Measurements from ENCODE around the gene TMEM72. TPM values are rescaled to one million over a fixed set of nuclear protein-coding genes. Genes with fewer than 3 reads are reported as not detected.
A peak's percentile ranks its signal among the peaks of the same experiment; 100 is the strongest.
"Not testable (repeated sequence)": the region's sequence is repeated elsewhere in the genome, so short reads cannot be mapped to it uniquely, and the experiment has no call there.

The TMEM72 gene
- polyA plus RNA-seq, 2 of the 4 experiments (the other 2 are of a cell fraction): not detected

GRCh38 chr10:44864637-44865288 is 46.4 kb upstream of the TMEM72 start (continued):
- TF ChIP-seq FOSB (CRISPR knock-in tag; IDR thresholded peaks at IDR 0.05) (no peak), MAX (IDR thresholded peaks at IDR 0.05) (peak; percentile 62), POLR2A (IDR thresholded peaks at IDR 0.05; ENCODE audit: low read length) (0 out of 2 replicates have a peak, but pooled peaks have one; percentile 8)

- Histone ChIP-seq H3K4me3 (peak overlapping the region; percentile 54), H3K4me2 (peak overlapping the region; percentile 97), H3K9me3 (no peaks in the 10 kb centered on the region), H3K27ac (peak overlapping the region; percentile 39 to 57; a peak in 5 of 6 replicates), H3K4me1 (peaks cover 7% of the 10 kb centered on the region; the same call in 2 of the 3 replicates)
- DNase-seq (ENCODE audit: low read depth in 1 of 2, low spot score in 1 of 2) (peak in 1 of 2 experiments; percentile 11), FAIRE-seq (no peak), ATAC-seq (peak; percentile 33 to 51; a peak in 5 of 6 replicates)
- TF ChIP-seq RARB (CRISPR knock-in tag; IDR thresholded peaks at IDR 0.05): no peak
- no peak for TF ChIP-seq FOXS1 (CRISPR knock-in tag; IDR thresholded peaks at IDR 0.05)
- TF ChIP-seq HOXB5 (CRISPR knock-in tag; IDR thresholded peaks at IDR 0.05): no peak
- TF ChIP-seq EHMT2 (IDR thresholded peaks at IDR 0.05; ENCODE audit: low read depth): no peak
- TF ChIP-seq CBX2 (IDR thresholded peaks at IDR 0.05; ENCODE audit: borderline replicate concordance, low read depth): no peak
- TF ChIP-seq USF2 (IDR thresholded peaks at IDR 0.05): no peak
- TF ChIP-seq ATOH8 (CRISPR knock-in tag; IDR thresholded peaks at IDR 0.05; ENCODE audit: low read depth): no peak
- no peak for TF ChIP-seq CTCF (IDR thresholded peaks at IDR 0.05)
- no peak for TF ChIP-seq GATA3 (IDR thresholded peaks at IDR 0.05; ENCODE audit: borderline replicate concordance)
- TF ChIP-seq MAFK (IDR thresholded peaks at IDR 0.05; ENCODE audit: partially characterized antibody): no peak
- no peak for TF ChIP-seq ZFP36 (IDR thresholded peaks at IDR 0.05; ENCODE audit: borderline replicate concordance, partially characterized antibody)
- TF ChIP-seq CEBPB (IDR thresholded peaks at IDR 0.05): no peak
- no peak for TF ChIP-seq PHF8 (IDR thresholded peaks at IDR 0.05; ENCODE audit: borderline replicate concordance, low read depth)
- no peak for TF ChIP-seq ELK1 (IDR thresholded peaks at IDR 0.05; ENCODE audit: low read depth, low read length)
- no peak for TF ChIP-seq RAD21 (conservative IDR thresholded peaks at IDR 0.05 in 1 of 2, IDR thresholded peaks at IDR 0.05 in 1 of 2)
- no peak for TF ChIP-seq PBX3 (IDR thresholded peaks at IDR 0.05)
- TF ChIP-seq MAX (IDR thresholded peaks at IDR 0.05): no peak; the same call in 1 of the 2 replicates
- no peak for TF ChIP-seq NFE2L2 (conservative IDR thresholded peaks at IDR 0.05; ENCODE audit: low read length)
- TF ChIP-seq HOXA7 (CRISPR knock-in tag; IDR thresholded peaks at IDR 0.05): no peak
- TF ChIP-seq HDAC2 (IDR thresholded peaks at IDR 0.05): no peak
- WGBS (ENCODE audit: missing lambda C conversion rate): 39% methylated on average over 6 of the region's 16 CpGs
- POLR2A ChIA-PET: no interaction called here
- CTCF ChIA-PET: interaction anchor here (0.6 to 3.5 kb wide), 24 partner anchors 10 to 1201 kb away, joined by 3 to 36 read pairs (median 4); no protein-coding TSS in a partner anchor
Measured at GRCh38 chr10:44865289-44865671, 45.9 kb upstream of the TMEM72 start.

- H3K4me3 ChIP-seq: not testable (repeated sequence)
Measured at GRCh38 chr10:44866367-44866766, 44.8 kb upstream of the TMEM72 start.

More at GRCh38 chr10:44866367-44866766, 44.8 kb upstream of the TMEM72 start:
- FAIRE-seq; H3K4me1 ChIP-seq; H3K27ac ChIP-seq; POLR2A ChIA-PET; DNase-seq (ENCODE audit: low read depth in 1 of 2, low spot score in 1 of 2); H3K9me3 ChIP-seq; ATAC-seq; H3K4me2 ChIP-seq: not testable (repeated sequence)
- 40% methylated on average over 2 of the region's 2 CpGs for WGBS (ENCODE audit: missing lambda C conversion rate)
- CTCF ChIA-PET: interaction anchor here (1.2 to 3.5 kb wide), 7 partner anchors 9 to 1196 kb away, joined by 3 to 36 read pairs (median 6); no protein-coding TSS in a partner anchor
